Stimulated activated CD8-positive, alpha-beta memory T cell treated with anti-CD3 and anti-CD28 coated beads, Interleukin-2, amount 100 ng/mL, for 1 hour (primary cell): ENCODE results near the gene SUCLG2.

Experiments
- DNase-seq, 2 donors: peaks; one replicate each; pipeline ENCODE4 v3.0.0-alpha.2; 2020; ENCODE audit warnings: low read depth in 2 of 2

The SUCLG2 gene

GRCh38 chr3:67648701-67649100 is 5.7 kb downstream of the SUCLG2 start:
- no peak for DNase-seq

GRCh38 chr3:67648229-67648628 is 6.2 kb downstream of the SUCLG2 start:
- DNase-seq: no peak

- DNase-seq: no peak
These were observed 7.0 kb downstream of the SUCLG2 start for GRCh38 chr3:67647390-67647878.

- no peak for DNase-seq
These were observed 7.7 kb downstream of the SUCLG2 start for GRCh38 chr3:67646586-67647234.

- no peak for DNase-seq
These were observed 9.6 kb downstream of the SUCLG2 start for GRCh38 chr3:67644827-67645226.

GRCh38 chr3:67642734-67643133 is 11.7 kb downstream of the SUCLG2 start:
- DNase-seq: no peak

- DNase-seq: no peak
These were observed 12.2 kb downstream of the SUCLG2 start for GRCh38 chr3:67642190-67642589.

- no peak for DNase-seq
These were observed 13.0 kb downstream of the SUCLG2 start for GRCh38 chr3:67641451-67641850.

- DNase-seq: no peak
These were observed 14.3 kb downstream of the SUCLG2 start for GRCh38 chr3:67640023-67640660.

- no peak for DNase-seq
These were observed 17.0 kb downstream of the SUCLG2 start for GRCh38 chr3:67637255-67637900.

GRCh38 chr3:67635806-67636205 is 18.6 kb downstream of the SUCLG2 start:
- no peak for DNase-seq

- DNase-seq: no peak
These were observed 19.2 kb downstream of the SUCLG2 start for GRCh38 chr3:67635257-67635656.

- no peak for DNase-seq
These were observed 23.6 kb downstream of the SUCLG2 start for GRCh38 chr3:67630666-67631362.

GRCh38 chr3:67624687-67625086 is 29.7 kb downstream of the SUCLG2 start:
- DNase-seq: no peak

GRCh38 chr3:67624078-67624477 is 30.3 kb downstream of the SUCLG2 start:
- no peak for DNase-seq

GRCh38 chr3:67622652-67623051 is 31.8 kb downstream of the SUCLG2 start:
- no peak for DNase-seq

- no peak for DNase-seq
These were observed 33.5 kb downstream of the SUCLG2 start for GRCh38 chr3:67620869-67621268.

GRCh38 chr3:67619991-67620390 is 34.4 kb downstream of the SUCLG2 start:
- DNase-seq: no peak

- no peak for DNase-seq
These were observed 36.9 kb downstream of the SUCLG2 start for GRCh38 chr3:67617518-67617917.

GRCh38 chr3:67616046-67616445 is 38.4 kb downstream of the SUCLG2 start:
- DNase-seq: no peak

- DNase-seq: no peak
These were observed 40.2 kb downstream of the SUCLG2 start for GRCh38 chr3:67614195-67614594.

- DNase-seq: no peak
These were observed 44.0 kb downstream of the SUCLG2 start for GRCh38 chr3:67610458-67610857.
